ENCODE measurements around the gene DNPH1.

DNPH1 gene, protein sequence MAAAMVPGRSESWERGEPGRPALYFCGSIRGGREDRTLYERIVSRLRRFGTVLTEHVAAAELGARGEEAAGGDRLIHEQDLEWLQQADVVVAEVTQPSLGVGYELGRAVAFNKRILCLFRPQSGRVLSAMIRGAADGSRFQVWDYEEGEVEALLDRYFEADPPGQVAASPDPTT

DNA sequence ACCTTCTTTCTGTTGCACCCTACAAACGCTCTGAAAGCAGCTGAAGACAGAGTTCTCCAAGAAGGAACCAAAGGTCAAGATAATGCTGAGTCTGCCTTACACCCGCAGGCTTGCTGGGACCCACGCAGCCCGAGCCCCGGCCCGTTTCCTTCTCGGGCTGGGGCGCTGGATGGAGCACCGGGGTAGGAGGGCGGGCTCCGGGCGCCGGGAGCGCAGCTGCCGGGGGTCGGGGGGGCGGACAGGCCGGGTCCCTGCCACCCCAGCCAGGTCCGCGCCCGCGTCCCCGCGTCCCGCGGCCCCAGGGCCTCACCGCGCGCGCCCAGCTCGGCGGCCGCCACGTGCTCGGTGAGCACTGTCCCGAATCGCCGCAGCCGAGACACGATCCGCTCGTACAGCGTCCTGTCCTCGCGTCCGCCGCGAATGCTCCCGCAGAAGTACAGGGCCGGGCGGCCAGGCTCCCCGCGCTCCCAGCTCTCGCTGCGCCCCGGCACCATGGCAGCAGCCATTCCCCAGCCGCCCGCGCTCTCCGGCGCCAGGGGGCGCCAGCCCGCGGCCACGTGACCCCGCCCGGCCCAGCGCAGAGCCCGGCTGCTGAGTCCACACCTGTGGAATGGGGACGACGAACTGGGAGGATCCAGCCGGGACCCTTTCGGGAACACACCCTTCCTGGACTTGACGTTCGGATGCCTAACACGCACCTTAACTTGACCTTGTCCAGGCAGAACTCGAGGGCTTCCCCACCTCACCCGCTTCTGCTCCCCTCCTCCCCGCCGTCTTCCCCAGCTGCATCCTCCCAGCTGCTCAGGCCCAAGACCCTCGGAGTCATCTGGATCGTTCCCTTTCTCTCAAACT lies at the start of gene DNPH1:
Gene DNPH1 (minus strand): TSS at position 531 of the 852 bp plus-strand sequence. CDS start 25 bp downstream, at position 506.
- DNase-seq, result peak in 49 of 51 donors; percentile 29 to 85 (median 66)

DNA sequence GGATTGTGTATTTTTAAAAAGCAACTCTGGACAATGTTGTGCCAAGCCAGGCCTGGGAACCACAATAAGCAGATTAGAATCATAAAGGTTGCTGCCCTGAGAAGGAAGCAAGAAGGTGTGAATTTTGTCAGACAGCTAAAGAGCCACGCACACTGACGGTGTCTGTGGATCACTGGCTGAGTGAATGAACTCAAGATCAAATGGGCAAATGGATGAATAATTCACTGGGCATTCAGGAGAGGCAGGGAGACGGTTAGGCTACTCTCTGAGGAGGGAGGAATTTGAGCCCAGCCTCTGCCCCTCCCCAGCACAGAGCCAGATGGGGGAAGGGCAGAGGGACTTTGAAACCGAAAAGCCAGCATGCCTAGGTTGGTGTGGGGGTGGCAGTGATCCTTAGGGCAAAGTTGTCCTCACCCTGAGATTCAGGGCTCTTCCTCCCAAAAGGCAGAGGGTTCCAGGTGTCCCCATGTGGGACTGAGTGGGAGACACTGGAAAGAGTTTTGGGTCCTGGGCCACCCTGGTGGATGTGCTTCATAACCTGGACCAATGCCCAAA lies 49.3 kb upstream of the DNPH1 start:
- no peak for DNase-seq

DNA sequence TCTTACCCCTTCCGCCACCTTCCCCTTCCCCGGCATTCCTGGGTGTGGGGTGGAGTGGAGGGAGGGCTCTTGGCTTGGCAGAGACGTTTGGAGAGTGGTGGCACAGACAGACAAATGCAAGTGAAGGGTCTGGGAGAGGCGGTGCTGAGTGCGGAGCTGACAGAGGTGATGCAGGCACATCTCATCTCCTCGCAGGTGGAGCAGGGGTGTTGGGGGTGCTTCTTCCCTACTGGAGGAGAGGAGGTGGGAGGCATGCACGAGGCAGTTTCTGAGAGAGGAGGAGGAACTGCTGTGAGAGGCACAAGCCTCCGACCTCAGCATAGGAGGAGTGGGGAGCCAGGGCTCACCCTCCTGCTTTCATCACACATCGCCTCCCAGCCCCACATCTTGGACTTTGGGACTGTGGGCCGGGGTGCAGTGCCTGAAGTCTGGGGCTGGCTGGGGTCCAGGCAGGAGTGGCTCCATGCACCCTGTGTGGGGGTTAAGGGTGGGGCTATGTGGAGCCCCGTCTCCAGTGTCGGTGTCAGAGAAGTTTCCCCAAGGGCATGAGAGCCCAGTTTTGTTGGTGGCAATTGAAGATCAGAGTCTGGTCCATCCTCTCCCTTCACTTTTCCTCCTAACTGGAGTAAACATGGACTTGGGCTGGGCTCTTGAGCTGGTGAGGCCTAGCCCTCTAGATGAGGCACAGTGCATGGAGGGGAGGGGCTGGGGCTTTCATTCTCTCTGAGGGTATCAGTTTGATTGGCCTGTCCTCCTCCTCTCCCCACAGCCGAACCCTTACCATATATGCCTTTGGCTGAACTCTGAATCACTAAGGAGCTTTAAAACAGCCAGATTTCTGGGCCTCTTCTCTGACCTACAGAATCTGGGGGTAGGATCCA lies 48.6 kb upstream of the DNPH1 start:
- DNase-seq, result no peak

DNA sequence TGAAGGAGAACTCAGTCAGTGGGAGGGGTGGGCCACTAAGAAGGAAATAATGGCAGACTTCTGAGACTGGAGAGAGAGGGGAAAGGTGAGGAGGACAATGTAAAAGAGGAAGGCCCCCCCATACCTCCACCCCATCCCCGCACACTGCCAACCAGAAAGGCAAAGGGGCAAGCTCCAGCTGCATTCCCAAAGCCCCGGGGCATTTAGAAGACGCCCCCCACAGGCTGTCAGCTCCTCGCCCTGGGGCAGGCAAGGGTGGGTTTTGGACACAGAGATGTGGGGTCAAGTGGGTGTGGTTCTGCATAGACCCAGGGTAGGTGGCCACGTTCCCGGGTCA lies 48.0 kb upstream of the DNPH1 start:
- DNase-seq, result no peak

DNA sequence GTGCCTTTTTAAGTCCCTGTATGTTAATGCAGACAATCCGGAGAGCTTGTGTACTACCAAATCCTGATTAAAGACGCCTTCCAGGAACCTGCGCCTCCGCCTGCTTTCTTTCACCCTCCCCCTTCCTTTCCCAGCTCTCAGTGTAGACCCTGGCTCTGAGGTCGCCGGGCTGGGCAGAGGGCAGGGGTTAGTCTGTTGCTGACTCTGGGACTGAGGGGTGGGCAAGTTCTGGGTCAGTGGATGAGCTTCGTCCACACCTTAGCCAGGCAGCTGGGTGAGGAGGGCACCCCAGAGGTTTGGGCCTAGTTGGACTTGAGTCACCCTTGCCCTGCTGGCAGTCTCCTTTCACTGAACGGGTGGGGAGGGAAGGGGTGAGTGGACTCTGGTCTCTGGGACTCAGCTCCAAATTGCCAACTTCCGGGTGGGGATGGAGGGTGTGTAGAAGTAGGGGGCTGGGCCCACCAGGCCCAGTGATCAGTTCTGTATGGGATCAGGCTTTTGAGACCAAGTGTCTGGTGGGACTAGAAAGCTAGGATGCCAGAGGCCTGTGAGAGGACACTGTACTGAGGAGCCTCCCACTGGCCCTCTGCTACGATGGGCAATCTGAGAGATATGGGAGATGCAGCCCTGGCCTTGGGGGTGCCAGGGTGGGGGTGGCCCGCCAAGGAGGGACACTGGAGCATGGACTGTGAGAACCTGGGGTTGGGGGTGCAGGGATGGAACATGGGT lies 47.5 kb upstream of the DNPH1 start:
- DNase-seq, result peak in 1 of 51 donors; percentile 36

DNA sequence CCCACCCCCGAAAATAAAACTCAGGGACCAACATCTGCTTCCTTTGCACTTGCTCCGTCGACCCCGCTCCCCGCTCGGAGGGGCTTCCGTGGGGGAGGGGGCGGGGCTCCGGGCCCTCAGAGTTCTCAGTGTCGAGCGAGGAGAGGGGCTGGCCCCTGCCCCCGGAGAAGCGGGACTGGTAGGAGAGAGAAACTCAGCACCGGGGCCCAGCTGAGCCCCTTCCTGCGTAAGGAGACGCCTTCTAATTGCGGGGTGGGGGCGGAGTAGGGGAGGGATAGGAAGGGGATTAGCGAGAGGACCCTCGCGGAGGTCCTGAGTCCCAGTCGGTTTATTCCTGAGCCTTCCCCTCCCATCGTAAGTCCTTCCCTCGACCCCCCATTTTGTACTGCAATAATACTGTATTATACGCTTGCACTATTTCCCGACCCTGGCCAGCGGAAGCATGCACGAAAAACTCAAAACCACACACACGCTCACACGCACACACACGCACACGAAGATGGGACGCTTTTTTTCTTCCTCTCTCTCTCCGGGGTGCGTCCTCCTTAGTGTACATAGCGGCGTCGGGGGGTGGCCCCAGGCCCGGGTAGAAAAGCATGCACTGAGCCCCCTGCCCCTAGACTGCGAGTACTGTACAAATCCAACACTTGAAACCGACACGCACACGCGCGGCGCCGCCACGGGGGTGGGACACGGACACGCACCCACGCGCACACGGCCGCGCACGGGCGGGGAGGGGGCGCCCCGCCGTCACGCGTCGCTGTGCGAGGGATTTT lies 46.7 kb upstream of the DNPH1 start:
- DNase-seq, result peak in 1 of 51 donors; percentile 17

DNA sequence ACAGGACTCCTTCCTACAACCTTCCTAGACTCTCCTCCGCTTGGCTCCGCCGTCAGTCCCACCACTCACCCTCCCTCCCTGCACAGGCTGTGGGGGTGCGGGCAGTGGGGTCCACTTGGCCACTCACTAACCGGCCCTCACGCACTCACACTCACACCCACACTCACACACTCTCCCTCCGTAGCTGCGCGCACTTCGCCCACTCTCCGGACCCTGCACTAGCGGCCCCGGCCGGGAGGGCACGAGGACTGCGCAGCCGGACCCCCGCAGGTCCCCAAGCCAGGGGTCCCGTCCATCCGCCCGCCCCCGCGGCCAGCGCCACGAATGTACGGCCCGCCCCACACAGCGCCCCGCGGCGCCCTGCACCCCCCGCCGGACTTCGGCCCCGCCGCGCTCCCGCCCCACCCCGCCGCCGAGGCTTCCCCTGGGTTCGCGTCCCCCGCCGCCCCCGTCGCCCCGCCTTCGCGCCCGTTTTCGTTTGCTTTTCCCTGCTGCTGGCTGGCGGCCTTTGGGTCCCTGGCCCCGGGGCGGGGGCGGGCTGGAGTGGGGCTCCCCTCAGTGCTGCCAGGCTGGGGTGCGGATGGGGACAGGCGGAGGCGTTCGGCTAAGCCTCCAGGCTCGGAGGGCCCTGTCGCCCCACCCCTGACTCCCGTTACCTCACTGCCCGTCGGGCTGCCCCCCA lies 45.8 kb upstream of the DNPH1 start:
- peak in 6 of 51 donors; percentile 13 to 39 (median 28) for DNase-seq

DNA sequence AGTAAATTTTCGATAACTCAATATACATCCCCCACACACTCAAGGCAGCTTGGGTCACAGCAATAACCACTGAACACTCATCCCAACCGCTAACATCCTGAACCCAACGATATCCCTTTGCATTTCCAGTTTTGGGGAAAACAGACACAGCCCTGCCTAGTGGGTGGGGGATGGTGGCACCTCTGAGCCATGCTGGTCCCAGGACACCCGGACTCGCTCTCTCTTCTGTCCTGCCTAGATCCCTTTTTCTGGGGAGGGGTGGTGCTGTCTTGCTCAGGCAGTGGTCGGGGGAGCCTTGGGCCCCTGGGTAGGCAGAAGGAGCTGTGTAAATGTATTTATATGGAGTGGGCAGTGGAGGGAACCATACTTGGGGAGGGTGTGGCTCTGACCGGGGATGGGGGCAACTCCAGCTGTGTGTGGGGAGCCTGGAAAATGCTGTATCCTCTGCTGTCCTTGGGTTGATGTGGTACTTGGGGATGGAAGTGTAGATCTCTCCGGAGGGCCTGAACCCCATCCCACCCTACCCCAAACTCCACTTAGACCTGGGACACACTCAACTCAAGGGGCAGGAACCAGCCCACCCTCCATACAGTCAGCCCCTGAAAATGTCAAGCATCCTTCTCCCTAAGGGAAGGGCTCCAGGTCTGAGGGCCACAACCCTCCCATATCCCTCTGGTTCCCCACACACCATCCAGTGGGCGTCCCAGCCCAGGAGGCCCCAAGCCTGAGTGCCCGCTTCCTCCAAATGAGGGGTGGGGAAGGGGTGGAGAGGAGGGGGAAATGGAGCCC lies 45.0 kb upstream of the DNPH1 start:
- no peak for DNase-seq

DNA sequence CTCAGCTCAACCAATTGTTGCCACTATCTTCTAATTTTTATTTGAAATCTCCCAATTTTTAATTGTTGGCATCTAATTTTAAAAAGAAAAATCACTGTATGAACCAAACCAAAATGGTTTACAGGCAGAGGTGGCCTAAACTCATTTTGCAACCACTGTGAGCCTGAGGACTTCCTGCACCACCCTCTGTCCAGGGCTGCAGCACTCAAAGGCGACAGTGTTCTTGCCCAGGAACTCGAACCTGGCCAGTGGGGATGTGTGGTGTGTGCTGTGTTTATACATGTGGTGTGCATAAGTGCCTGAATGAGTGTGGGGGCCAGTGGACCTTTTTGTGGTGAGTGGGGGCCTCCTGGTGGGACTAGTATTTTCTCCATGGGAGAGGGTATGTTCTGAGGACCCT lies 44.4 kb upstream of the DNPH1 start:
- no peak for DNase-seq

DNA sequence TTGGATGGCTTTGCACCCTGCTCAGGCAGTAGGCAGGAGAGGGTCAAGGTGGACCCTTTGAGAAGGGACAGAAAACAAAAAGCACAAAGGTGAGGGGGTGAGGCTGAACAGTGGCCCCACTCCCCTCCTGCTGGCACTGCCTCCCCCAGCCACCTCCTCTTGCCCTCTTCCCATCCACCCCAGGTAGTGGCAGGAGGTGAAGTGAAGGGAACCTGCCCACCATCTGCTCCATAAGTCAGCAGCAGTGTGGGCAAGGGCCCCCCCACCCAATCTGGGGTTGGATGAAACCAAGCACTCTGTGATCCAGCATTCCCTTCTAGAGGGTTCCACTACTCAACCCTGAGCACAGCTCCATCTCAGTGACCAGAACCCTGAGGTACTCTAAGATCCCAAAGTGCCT lies 42.7 kb upstream of the DNPH1 start:
- no peak for DNase-seq

DNA sequence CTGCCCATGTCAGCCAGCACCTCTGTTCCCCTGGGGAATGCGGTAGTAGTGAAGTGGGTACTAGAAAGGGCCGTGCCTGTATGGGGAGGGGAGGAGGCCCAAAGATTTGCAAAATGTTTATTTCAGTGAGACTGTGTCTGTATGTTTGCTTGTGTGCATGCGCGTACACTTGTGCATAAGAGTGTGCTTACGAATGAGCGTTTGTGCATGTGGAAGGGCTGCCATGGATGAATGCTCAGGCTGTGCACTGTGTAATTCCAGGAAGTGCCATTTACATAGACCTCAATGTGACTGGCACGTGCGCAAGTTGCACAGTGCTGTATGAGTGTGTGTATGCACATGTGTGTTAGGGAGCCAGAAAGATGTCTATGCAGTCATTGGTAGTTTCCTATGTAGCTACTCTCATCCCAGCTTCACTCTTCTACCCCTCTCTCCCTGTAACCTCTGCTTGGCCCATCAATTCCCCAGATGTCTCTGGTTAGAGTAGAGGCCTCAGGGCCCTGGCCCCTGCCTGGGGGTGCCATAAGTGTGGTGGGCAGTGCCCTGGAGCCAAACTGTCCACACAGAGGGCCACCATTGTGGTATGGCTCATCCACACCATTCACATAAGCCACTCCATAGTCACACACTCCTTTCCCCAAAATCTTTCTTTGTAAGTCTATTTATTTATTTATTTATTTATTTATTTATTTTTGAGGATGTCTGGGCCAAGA lies 42.0 kb upstream of the DNPH1 start:
- no peak for DNase-seq

DNA sequence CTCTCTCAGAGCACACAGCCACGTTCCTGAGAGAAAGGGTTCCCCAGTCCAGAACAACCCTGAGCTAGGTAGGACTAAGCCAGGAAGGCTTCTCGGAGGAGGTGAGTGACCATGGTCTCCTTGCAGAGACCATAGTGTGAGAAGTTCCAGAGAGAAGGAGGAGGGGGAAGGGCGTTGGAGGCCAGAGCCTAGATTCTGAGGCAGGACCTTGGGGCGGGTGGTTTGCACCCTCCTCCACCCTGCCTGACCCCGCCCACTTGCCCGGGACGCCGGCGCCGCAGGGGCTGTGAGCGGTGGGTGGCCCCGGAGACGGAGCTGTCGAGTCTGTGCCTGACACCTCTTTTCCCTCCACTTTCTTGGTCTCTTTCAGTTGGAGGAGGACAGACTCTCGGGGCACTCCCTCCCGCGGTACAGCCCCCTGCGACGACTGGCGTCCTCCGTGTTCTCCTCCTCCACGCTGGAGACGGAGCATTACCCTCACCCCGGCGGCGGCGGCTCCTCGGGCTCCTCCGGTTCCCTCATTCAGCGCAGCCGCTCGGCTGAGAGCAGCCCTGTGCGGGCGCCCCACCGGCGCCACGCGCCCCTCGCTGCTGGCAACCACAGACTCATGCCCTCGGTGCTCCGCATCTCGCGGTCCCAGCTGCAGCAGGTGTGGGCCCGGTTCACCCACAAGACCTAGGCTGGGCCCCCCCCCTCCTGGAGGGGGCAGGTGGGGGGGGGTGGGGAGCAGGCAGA lies 40.2 kb upstream of the DNPH1 start:
- no peak for DNase-seq

DNA sequence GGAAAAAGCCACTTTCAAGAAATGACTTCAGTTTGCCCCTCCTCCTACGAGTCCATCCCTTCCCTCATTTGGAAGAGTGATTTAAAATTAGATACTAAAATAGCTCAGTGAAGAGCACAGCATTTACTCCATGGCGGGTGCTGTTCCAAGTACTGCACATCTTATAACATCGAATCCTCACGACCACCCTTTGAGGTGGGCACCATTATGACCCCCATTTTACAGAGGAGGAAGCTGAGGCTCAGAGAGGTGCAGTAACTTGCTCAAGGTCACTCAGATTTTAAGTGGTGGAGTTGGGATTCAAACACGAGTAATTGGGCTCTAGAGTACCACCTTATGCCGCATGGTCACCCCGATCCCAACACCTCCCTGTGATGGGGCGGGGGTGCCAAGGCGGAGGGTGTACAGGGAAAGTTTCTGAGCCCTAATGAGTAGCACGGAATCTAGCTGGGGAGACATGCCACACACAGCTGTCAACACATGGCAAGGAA lies 39.5 kb upstream of the DNPH1 start:
- no peak for DNase-seq

DNA sequence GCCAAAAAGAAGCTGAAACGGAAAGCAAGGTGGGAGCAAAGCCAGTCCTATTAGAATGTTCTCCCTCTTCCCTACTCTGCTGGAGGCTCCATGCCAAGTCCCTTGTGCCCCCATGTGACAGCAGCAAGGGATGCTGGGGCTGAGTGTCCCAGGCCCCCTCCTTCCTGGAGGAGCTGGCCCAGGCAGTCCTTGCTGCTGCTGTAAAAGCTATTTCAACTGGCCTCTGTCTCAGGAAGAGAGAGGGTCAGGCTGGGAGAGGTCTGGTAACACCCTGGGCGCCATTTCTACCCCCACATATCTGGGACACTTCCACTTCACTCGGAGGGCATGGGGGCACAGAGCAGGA lies 39.0 kb upstream of the DNPH1 start:
- peak in 44 of 51 donors; percentile 19 to 81 (median 64) for DNase-seq

DNA sequence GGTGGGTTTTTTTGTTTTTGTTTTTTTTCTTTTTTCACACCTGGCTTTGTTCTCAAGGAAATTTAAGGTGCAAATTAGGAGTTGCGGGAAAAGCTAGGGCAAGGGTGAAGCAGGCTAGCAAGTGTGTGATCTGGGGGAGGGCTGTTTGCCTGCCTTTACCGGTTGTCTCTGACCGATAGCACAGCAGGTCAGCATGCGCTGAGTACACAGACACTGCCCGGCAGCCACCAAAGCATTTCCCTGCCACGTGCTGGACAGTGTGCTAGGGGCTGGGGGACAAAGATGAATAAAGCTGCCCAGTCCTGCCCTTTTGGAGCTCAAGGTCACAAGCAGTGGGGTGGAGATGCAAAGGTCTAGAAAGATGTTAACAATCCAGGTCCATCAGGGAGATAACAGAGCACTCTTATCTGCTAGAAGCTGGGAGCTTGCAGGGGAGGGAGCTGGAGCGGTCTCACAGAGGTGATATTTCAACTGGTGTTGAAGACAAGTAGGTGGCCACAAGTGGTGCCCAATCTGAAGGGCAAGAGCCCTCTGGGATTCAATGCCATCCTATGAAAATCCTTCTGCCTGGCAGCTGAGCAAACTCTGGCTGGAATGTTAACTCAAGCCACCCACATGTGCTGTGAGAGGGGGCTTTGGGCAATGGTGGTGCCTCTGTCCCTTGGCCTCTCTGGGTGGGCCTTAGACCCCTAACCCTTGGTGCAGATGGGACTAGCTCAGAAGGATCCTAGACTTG lies 38.5 kb upstream of the DNPH1 start:
- DNase-seq, result no peak

DNA sequence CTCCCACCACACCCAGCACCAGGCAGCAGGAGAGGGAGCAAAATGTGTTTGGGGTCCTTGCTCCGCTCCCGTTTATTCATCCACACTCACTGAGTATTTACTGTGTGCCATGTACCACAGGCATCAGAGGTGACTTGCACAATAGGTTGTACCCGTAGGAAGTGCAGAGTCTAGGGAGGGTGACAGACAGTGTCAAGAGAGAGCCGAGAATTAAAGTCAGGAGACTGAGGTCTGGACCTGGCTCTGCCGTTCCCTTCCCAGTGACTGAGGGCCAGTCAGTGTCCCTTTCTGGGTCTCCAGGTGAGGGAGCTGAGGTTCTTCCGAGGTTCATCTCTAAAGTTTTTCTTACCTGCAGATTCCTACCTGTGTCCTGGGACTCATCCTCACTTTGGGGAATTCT lies 36.3 kb upstream of the DNPH1 start:
- DNase-seq, result no peak

All from hypothalamus (tissue), 51 donors.